HG03108 (cell line): Measurements from ENCODE around the gene SKA1.
"Not testable (repeated sequence)": the region's sequence is repeated elsewhere in the genome, so short reads cannot be mapped to it uniquely, and the experiment has no call there.

ENCODE experiments used
- ATAC-seq: cut with Tn5 transposase; IDR thresholded peaks from one replicate; pipeline ENCODE4 v1.9.1; 2021; ENCODE audit warnings: moderate library complexity; ENCODE audit not compliant: unreplicated experiment

Gene SKA1

DNA sequence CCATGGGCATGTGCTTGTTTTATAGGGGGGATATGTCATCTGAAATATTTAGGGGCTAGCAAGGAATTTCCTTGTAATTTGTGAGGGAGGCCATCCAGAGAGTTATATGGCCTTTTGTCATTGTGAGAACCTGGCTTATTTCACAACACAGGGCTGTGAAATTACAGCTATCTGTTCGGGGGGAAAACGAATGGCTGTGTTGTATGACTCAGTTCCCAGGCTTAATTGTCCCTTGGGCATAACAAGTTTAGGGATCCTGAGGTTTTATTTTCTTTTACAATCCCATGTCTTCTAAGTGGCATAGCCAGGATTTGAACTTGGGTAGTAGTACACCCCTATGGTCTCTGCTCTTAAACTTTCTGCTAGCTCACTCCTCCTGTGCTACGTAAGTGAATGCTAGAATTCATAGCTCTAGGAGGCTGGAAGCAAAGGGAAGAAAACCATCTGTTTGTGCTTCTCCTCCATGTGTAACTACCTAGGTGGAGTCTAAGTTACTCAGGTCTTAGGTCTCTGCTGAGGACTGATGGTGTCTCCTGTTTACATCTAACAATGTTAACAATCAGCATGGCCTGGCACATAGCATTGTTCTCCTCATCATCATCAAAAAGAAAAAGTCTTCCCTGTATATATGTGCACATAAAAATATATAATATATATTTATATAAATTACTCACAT, 53.8 kb downstream of the SKA1 start:
- ATAC-seq: no peak

DNA sequence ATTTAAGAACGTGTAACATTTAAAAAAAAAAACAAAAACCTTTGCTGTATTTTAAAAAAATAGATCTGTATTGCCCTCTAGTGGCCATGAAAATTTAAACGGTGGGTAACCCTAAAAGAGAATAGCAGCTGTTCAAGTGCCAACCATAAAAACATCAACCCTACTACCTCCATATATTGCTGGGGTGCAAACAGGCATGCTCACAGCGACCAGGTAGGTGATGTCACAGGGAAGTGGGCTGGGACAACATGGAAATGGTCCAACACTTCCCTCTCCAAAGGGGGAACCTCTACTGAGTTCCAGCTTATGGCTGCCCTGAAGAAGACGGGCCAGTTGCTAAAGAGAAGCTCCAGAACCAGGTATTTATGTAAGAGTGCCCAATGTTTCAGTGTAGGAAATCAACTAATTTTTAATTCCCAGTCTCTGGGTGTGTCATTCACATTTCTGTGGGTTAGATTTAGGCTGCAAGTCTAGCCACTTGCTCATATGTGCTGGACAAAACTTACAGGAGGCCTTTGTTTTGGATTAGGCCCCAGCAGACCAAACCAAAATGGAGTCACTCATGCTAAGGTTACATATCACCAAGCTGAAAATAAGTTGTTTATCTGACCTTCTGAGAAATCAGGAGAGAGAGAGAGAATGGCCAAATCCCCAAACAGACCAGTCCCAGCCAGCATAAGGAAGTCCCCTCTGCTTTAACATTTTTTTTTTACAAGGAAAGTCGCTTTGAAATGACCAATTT, 54.5 kb downstream of the SKA1 start:
- ATAC-seq: no peak

DNA sequence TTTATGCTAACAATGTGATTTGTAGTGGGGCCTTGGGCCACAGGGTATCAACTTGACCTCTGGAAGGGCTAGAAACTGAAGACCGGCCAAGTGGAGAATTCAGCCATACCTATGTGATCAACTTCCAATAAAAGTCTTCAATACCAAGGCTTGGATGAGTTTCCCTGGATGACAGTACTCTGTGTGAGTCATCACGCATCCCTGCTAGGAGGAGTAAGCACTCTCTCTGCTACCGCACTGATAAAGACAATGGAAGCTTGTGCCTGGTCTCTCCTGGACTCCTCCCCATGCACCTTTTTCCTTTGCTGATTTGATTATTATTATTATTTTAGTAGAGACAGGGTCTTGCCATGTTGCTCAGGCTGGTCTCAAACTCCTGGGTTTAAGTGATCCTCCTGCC, 58.1 kb downstream of the SKA1 start:
- no peak for ATAC-seq

DNA sequence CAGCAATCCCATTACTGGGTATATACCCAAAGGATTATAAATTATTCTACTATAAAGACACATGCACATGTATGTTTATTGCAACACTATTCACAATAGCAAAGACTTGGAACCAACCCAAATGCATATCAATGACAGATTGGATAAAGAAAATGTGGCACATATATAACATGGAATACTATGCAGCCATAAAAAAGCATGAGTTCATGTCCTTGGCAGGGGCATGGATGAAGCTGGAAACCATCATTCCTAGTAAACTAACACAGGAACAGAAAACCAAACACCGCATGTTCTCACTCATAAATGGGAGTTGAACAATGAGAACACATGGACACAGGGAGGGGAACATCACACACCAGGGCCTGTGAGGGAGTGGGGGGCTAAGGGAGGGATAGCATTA, 61.9 kb downstream of the SKA1 start:
- not testable (repeated sequence) for ATAC-seq

DNA sequence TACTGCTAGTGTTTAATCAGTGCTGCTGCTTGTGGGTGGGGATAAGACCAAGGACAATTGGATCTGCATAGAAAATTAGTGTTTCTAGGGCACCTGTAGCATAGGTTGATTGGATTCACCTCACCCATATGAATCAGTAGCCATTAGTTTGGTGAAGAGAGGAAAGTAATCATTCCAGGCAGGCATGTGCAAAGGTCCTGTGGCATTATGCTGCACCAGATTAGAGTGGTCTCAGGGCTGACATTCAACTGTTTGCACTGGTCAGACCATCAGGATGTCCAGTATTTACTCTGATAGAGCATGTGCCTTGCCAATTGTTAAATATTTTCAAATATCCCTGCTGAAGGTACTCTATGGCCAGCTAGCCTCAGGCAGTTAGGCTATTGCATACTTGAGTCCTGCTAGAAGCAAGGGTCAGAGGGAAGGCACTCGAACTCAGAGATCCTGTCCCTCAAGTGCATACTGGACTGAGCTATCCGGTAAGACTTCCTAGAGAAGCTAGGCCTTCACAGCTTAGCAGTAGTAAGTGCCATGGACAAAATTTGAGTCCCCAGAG, 64.7 kb downstream of the SKA1 start:
- no peak for ATAC-seq

DNA sequence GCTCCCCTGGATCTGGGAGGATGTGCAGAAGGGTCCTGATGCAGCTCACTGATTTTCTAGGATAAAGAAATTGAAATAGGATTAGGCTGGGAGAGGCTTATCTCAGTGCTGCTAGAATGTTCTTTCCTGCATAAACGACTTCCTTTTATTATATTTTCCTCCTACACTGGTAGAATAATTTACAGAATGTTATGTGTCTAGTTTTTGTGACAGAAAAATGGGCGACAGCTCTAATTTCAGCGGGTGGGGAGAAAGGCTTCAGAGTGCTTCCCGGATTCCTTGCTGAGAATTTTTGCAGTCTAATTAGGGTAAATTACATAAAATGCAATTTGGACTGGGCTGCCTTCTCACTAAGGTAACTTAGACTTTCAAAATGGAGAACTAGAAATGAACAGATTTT, 66.2 kb downstream of the SKA1 start:
- no peak for ATAC-seq

DNA sequence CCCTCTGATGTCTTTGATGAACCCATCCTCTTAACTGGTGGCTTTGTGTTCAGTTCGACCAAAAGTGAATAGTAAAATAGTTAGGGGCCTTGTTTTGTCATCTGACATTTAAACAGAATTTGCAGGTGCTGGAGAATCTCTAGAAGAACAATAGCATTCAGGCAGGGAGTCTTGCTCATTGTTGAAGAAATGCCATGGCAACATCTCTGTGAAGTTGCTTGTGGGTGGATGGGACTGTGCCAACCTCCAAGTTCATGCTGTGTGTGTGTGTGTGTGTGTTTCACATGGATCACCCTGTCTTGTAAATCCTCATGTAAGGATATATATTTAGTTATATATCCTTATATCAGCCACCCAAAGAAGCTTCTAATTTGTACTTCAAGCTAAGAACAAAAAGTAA, 66.7 kb downstream of the SKA1 start:
- no peak for ATAC-seq
